HepG2 (cell line): ENCODE results near the gene LAMTOR1. TPM values are rescaled to one million over a fixed set of nuclear protein-coding genes. Genes with fewer than 3 reads are reported as not detected.

ENCODE experiments used
- DR1 ChIP-seq: sonication (generic); formaldehyde crosslinking; IDR thresholded peaks from 2 replicates; pipeline ENCODE4 v1.8.0; 2021; ENCODE audit warnings: mild to moderate bottlenecking, missing genetic modification reagents, inconsistent platforms
- GPN1 ChIP-seq: sonication (generic); formaldehyde crosslinking; IDR thresholded peaks from 2 replicates; pipeline ENCODE4 v1.5.1; 2020; ENCODE audit warnings: missing genetic modification reagents, borderline replicate concordance
- HNRNPL ChIP-seq: fragments of 200-400 bp; formaldehyde crosslinking; IDR thresholded peaks from 2 replicates; pipeline ENCODE4 v1.6.1; 2017; ENCODE audit warnings: mild to moderate bottlenecking, low read depth, low read length
- IKZF4 ChIP-seq: sonication (generic); formaldehyde crosslinking; IDR thresholded peaks from 2 replicates; pipeline ENCODE4 v1.5.1; 2020; ENCODE audit warnings: borderline replicate concordance, mild to moderate bottlenecking, low read depth, missing genetic modification reagents; ENCODE audit errors: not compliant biosample characterization
- JDP2 ChIP-seq: sonication (generic); formaldehyde crosslinking; IDR thresholded peaks from 2 replicates; pipeline ENCODE4 v1.8.1; 2022; ENCODE audit warnings: missing genetic modification reagents, borderline replicate concordance
- JUNB ChIP-seq: sonication (generic); formaldehyde crosslinking; IDR thresholded peaks from 2 replicates; pipeline ENCODE4 v1.8.0; 2022; ENCODE audit warnings: missing genetic modification reagents, mild to moderate bottlenecking, borderline replicate concordance
- JUND ChIP-seq: sonication (generic); formaldehyde crosslinking; IDR thresholded peaks from 2 replicates; pipeline ENCODE4 v1.8.0; 2022; ENCODE audit warnings: mild to moderate bottlenecking, missing genetic modification reagents
- KDM4B ChIP-seq: sonication (generic); formaldehyde crosslinking; IDR thresholded peaks from 2 replicates; pipeline ENCODE4 v1.4.0; 2020; ENCODE audit warnings: missing genetic modification reagents
- MTF1 ChIP-seq: sonication (generic); formaldehyde crosslinking; IDR thresholded peaks from 2 replicates; pipeline ENCODE4 v1.5.0; 2020; ENCODE audit warnings: missing genetic modification reagents
- NCOA5 ChIP-seq: sonication (generic); formaldehyde crosslinking; IDR thresholded peaks from 2 replicates; pipeline ENCODE4 v1.4.0; 2020; ENCODE audit warnings: missing genetic modification reagents
- NPAS2 ChIP-seq: sonication (generic); formaldehyde crosslinking; IDR thresholded peaks from 2 replicates; pipeline ENCODE4 v1.8.0; 2022; ENCODE audit warnings: mild to moderate bottlenecking, missing genetic modification reagents, borderline replicate concordance
- PCBP2 ChIP-seq: fragments of 200-400 bp; formaldehyde crosslinking; optimal IDR thresholded peaks from 2 replicates; pipeline ENCODE3; 2018; ENCODE audit warnings: low read length, low read depth; ENCODE audit not compliant: poor library complexity, severe bottlenecking
- RARA ChIP-seq: IDR thresholded peaks from 2 replicates; pipeline ENCODE4 v1.6.1; 2016; ENCODE audit warnings: missing genetic modification reagents, missing compliant biosample characterization
- REPIN1 ChIP-seq: sonication (generic); formaldehyde crosslinking; IDR thresholded peaks from 2 replicates; pipeline ENCODE4 v1.8.0; 2022; ENCODE audit warnings: missing genetic modification reagents, low read depth, mild to moderate bottlenecking, borderline replicate concordance
- SAP130 ChIP-seq: IDR thresholded peaks from 2 replicates; pipeline ENCODE4 v1.6.1; 2016; ENCODE audit warnings: low read depth
- SCMH1 ChIP-seq: sonication (generic); formaldehyde crosslinking; IDR thresholded peaks from 2 replicates; pipeline ENCODE4 v1.9.0; 2021; ENCODE audit warnings: missing genetic modification reagents, mild to moderate bottlenecking, borderline replicate concordance
- SPEN ChIP-seq: sonication (generic); formaldehyde crosslinking; IDR thresholded peaks from 2 replicates; pipeline ENCODE4 v1.5.1; 2020; ENCODE audit warnings: low read depth, mild to moderate bottlenecking, missing genetic modification reagents
- THAP11 ChIP-seq: IDR thresholded peaks from 2 replicates; pipeline ENCODE4 v1.6.1; 2016; ENCODE audit warnings: missing biosample characterization, missing genetic modification reagents
- TOE1 ChIP-seq: sonication (generic); formaldehyde crosslinking; IDR thresholded peaks from 2 replicates; pipeline ENCODE4 v1.4.0; 2020; ENCODE audit warnings: mild to moderate bottlenecking, missing genetic modification reagents
- ZBTB1 ChIP-seq: sonication (generic); formaldehyde crosslinking; IDR thresholded peaks from 2 replicates; pipeline ENCODE4 v1.4.0; 2020; ENCODE audit warnings: missing genetic modification reagents, borderline replicate concordance
- ZFYVE20 ChIP-seq: sonication (generic); formaldehyde crosslinking; IDR thresholded peaks from 2 replicates; pipeline ENCODE4 v1.8.0; 2023; ENCODE audit warnings: low read depth, mild to moderate bottlenecking, moderate library complexity, missing genetic modification reagents, borderline replicate concordance
- ZMYM3 ChIP-seq: sonication (generic); formaldehyde crosslinking; IDR thresholded peaks from 2 replicates; pipeline ENCODE4 v1.5.1; 2020; ENCODE audit warnings: mild to moderate bottlenecking, missing genetic modification reagents
- ZNF354B ChIP-seq: sonication (generic); formaldehyde crosslinking; IDR thresholded peaks from 2 replicates; pipeline ENCODE4 v1.8.0; 2022; ENCODE audit warnings: mild to moderate bottlenecking, missing genetic modification reagents
- ZNF501 ChIP-seq: sonication (generic); formaldehyde crosslinking; IDR thresholded peaks from 2 replicates; pipeline ENCODE4 v1.5.1; 2020; ENCODE audit warnings: mild to moderate bottlenecking, moderate library complexity, missing genetic modification reagents
- ZNF550 ChIP-seq: sonication (generic); formaldehyde crosslinking; IDR thresholded peaks from 2 replicates; pipeline ENCODE4 v1.4.0; 2020; ENCODE audit warnings: mild to moderate bottlenecking, missing genetic modification reagents, borderline replicate concordance
- ZNF768 ChIP-seq: sonication (generic); formaldehyde crosslinking; IDR thresholded peaks from 2 replicates; pipeline ENCODE4 v1.4.0; 2020; ENCODE audit warnings: missing genetic modification reagents
- polyA plus RNA-seq, 8 experiments: library from polyadenylated mRNA; depleted of rRNA in 3 of 8; stranded (reverse) in 7 of 8; unstranded in 1 of 8; fragments of >200 nt; fragmentation: Illumina TruSeq in 4 of 8; extraction: Trizol in 4 of 8; gene quantifications; 2 replicates each; pipeline versions ENCODE4 v1.2.1 to v1.2.3, GENCODE V29; 2011 to 2016; ENCODE audit warnings: low read depth in 4 of 8, missing spikeins in 1 of 8, mixed read lengths in 1 of 8; ENCODE audit not compliant: insufficient read depth in 1 of 8
- total RNA-seq, 5 experiments: library from RNA; depleted of rRNA; stranded (reverse); fragments of >200 nt; fragmentation: Illumina TruSeq; extraction: Trizol; gene quantifications; 2 replicates each; pipeline ENCODE4 v1.2.3, GENCODE V29; 2016; ENCODE audit warnings: low read depth in 1 of 5
- TF ChIP-seq, protein P1 (sequence below): sonication (generic); formaldehyde crosslinking; IDR thresholded peaks from 2 replicates; pipeline ENCODE4 v1.4.0; 2020; ENCODE audit warnings: mild to moderate bottlenecking, low read depth, missing genetic modification reagents
- TF ChIP-seq, protein P2 (sequence below): sonication (generic); formaldehyde crosslinking; IDR thresholded peaks from 2 replicates; pipeline ENCODE4 v1.8.0; 2022; ENCODE audit warnings: missing genetic modification reagents, mild to moderate bottlenecking, moderate library complexity, borderline replicate concordance

The LAMTOR1 gene
- total and polyA plus RNA-seq, 2 of the 13 experiments (the other 11 are each of a cell fraction or from before 2014, with no cell fraction given), result 60.4 to 66.0 TPM

DNA sequence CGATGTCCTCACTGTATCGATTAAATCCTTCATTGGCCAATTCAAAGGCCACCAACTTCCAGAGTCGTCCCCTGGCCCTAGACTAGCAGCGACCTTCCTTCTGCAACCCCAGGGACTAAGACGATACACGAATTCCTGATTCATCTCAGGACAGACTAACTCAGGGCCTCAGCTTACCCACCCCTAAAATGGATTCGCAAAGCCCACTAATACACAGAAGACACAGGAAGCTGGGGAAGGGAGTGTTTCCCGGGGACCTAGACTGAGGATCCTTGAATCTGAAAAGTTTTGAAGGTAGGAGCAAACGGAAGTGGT lies 509 bp downstream of the LAMTOR1 start (continued):
- TF ChIP-seq NCOA5 (CRISPR knock-in tag), result no peak
- no peak for TF ChIP-seq HNRNPL
- TF ChIP-seq ZNF768 (CRISPR knock-in tag), result no peak
- TF ChIP-seq NPAS2 (CRISPR knock-in tag), result no peak
- TF ChIP-seq JDP2 (CRISPR knock-in tag), result no peak
- TF ChIP-seq ZNF501 (CRISPR knock-in tag), result peak; percentile 33; the same call in 1 of the 2 replicates
- TF ChIP-seq IKZF4 (CRISPR knock-in tag), result no peak
- TF ChIP-seq ZNF354B (CRISPR knock-in tag), result no peak
- TF ChIP-seq, protein P1, sequence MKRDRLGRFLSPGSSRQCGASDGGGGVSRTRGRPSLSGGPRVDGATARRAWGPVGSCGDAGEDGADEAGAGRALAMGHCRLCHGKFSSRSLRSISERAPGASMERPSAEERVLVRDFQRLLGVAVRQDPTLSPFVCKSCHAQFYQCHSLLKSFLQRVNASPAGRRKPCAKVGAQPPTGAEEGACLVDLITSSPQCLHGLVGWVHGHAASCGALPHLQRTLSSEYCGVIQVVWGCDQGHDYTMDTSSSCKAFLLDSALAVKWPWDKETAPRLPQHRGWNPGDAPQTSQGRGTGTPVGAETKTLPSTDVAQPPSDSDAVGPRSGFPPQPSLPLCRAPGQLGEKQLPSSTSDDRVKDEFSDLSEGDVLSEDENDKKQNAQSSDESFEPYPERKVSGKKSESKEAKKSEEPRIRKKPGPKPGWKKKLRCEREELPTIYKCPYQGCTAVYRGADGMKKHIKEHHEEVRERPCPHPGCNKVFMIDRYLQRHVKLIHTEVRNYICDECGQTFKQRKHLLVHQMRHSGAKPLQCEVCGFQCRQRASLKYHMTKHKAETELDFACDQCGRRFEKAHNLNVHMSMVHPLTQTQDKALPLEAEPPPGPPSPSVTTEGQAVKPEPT (CRISPR knock-in tag), result 0 out of 2 replicates have a peak, but pooled peaks have one; percentile 8
- no peak for TF ChIP-seq TOE1 (CRISPR knock-in tag)
- no peak for TF ChIP-seq ZBTB1 (CRISPR knock-in tag)
- no peak for TF ChIP-seq MTF1
- TF ChIP-seq REPIN1 (CRISPR knock-in tag), result no peak
- no peak for TF ChIP-seq ZFYVE20 (CRISPR knock-in tag)
- TF ChIP-seq, protein P2, sequence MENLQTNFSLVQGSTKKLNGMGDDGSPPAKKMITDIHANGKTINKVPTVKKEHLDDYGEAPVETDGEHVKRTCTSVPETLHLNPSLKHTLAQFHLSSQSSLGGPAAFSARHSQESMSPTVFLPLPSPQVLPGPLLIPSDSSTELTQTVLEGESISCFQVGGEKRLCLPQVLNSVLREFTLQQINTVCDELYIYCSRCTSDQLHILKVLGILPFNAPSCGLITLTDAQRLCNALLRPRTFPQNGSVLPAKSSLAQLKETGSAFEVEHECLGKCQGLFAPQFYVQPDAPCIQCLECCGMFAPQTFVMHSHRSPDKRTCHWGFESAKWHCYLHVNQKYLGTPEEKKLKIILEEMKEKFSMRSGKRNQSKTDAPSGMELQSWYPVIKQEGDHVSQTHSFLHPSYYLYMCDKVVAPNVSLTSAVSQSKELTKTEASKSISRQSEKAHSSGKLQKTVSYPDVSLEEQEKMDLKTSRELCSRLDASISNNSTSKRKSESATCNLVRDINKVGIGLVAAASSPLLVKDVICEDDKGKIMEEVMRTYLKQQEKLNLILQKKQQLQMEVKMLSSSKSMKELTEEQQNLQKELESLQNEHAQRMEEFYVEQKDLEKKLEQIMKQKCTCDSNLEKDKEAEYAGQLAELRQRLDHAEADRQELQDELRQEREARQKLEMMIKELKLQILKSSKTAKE (CRISPR knock-in tag), result no peak
- TF ChIP-seq GPN1 (CRISPR knock-in tag), result no peak
- TF ChIP-seq THAP11, result no peak
- TF ChIP-seq KDM4B, result no peak
- TF ChIP-seq JUND (CRISPR knock-in tag), result no peak
- no peak for TF ChIP-seq SAP130 (CRISPR knock-in tag)
- TF ChIP-seq PCBP2, result no peak
- peak; percentile 79 for TF ChIP-seq ZMYM3
- no peak for TF ChIP-seq JUNB (CRISPR knock-in tag)
- 0 out of 2 replicates have a peak, but pooled peaks have one; percentile 15 for TF ChIP-seq DR1
- TF ChIP-seq SPEN, result no peak
- TF ChIP-seq ZNF550 (CRISPR knock-in tag), result no peak
- no peak for TF ChIP-seq SCMH1
- TF ChIP-seq RARA (CRISPR knock-in tag), result no peak
